ENCODE data around the gene TMEM53.

Gene TMEM53

DNA sequence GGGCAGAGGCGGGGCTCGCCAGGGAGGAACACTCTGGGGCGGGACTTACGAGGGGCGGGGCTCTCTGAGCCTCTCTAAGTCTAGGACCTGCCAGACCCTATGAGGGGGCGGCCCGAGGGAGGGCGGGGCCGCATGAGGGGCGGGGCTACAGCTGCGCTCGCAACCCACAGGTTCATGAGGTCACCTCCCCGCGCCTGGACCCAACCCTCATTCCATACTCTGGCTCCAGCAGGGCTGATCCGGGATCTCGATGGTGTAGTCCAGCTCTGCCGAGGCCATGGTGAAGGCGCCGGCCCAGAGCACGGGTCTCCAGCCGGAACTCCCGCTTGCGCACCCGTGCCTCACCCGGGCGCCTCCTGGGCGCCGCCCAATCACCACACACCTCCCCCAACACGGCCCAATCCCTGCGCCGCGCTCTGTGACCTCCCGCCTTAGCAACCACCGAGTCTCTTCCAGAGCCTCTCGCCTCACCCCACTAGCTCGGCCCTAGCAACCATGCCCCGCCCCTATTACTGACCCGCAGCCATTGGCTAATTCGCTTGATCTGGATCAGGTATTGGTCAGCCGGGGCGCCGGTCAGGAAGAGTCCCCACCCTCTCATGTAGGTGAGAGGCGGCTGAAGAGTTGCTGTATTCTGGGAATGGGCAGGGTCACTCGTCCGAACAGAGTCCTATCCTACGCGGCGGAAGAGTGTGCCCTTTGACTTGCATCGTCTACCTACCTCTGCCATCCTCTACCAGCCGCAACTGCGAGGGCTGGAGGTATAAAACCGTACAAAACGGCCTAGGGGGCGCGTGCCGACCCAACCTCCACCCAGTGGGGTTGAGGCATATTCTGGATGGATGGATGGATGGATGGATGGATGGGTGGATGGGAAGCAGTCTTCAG is at the start of gene TMEM53, which contains the start of gene ARMH1:
Gene TMEM53, minus strand, starts transcription at position 369 of the 888 bp plus-strand sequence. Its CDS starts 90 bp downstream, at position 279.
Gene ARMH1, plus strand, starts transcription at position 602 of the 888 bp plus-strand sequence. CDS start 14,984 bp downstream, outside the sequence.
- POLR2A ChIA-PET: interaction anchor here (0.6 to 3.3 kb wide), 17 partner anchors 9 to 270 kb away, joined by 3 to 17 read pairs (median 3); no protein-coding TSS in a partner anchor
- DNase-seq (ENCODE audit: extremely low spot score): peak; percentile 97
- CTCF ChIA-PET: interaction anchor here (0.6 to 1.3 kb wide), 3 partner anchors 21 to 1471 kb away, joined by 3 to 7 read pairs (median 4); no protein-coding TSS in a partner anchor
- TF ChIP-seq L3MBTL2 (conservative IDR thresholded peaks at IDR 0.05) (peak; percentile 77), FOXA1 (IDR thresholded peaks at IDR 0.05) (no peak), SP1 (IDR thresholded peaks at IDR 0.05) (no peak), ZNF384 (IDR thresholded peaks at IDR 0.05) (no peak), TARDBP (IDR thresholded peaks at IDR 0.05) (no peak), FOXM1 (IDR thresholded peaks at IDR 0.05; ENCODE audit: borderline replicate concordance) (no peak)
- TF ChIP-seq, protein P1, sequence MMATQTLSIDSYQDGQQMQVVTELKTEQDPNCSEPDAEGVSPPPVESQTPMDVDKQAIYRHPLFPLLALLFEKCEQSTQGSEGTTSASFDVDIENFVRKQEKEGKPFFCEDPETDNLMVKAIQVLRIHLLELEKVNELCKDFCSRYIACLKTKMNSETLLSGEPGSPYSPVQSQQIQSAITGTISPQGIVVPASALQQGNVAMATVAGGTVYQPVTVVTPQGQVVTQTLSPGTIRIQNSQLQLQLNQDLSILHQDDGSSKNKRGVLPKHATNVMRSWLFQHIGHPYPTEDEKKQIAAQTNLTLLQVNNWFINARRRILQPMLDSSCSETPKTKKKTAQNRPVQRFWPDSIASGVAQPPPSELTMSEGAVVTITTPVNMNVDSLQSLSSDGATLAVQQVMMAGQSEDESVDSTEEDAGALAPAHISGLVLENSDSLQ (IDR thresholded peaks at IDR 0.05): peak; percentile 100

DNA sequence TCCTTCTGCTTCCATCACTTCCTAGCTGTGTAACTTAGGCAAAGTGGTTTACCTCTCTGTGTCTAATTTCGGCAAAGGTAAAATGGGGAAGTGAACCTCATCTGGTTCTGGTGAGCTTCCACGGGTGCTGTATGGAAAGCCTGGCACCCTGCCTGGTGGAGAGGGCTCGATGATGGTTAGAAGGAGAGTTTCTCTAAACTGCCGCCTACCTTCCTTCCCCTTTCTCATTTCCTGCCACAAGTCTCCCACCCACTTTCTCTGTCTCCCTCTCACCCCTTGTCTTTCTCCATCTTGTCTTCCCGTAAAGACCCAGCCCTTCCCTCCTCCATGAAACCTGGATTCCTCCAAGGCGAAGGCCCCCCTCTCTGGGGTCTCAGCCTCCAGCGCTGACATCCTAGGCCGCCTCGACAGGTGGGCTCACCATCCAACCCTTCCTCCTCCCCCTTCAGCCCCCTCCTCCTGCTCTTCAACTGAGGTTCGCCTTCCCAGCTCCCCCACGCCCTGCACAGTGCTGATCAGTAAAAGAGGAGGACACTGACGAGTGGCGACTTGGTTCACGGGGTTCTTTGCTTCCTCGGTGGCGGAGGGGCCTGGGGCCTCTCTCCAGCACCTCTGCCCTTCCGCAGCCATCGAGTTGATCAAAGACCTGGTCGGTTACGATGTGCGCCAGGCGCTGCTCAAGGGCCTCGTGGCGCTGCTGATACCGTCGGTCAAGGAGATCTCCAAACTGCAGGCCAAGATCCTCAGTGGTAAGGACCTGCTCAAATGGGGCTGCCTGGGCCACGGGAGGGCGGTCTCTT is 49.4 kb upstream of the TMEM53 start:
- no peak for DNase-seq (ENCODE audit: extremely low spot score)
- CTCF ChIA-PET: no interaction called here
- POLR2A ChIA-PET: interaction anchor here (0.9 kb wide), 1 partner anchor 95 kb away, joined by 3 read pairs; no protein-coding TSS in a partner anchor
- TF ChIP-seq SP1 (IDR thresholded peaks at IDR 0.05) (no peak), CTBP1 (IDR thresholded peaks at IDR 0.05; ENCODE audit: borderline replicate concordance) (no peak), BHLHE40 (IDR thresholded peaks at IDR 0.05; ENCODE audit: borderline replicate concordance) (no peak), FOXA1 (IDR thresholded peaks at IDR 0.05) (no peak), NFRKB (IDR thresholded peaks at IDR 0.05) (no peak), HDGF (IDR thresholded peaks at IDR 0.05; ENCODE audit: borderline replicate concordance) (no peak), L3MBTL2 (conservative IDR thresholded peaks at IDR 0.05) (no peak), SUZ12 (IDR thresholded peaks at IDR 0.05) (no peak), TARDBP (IDR thresholded peaks at IDR 0.05) (no peak)

DNA sequence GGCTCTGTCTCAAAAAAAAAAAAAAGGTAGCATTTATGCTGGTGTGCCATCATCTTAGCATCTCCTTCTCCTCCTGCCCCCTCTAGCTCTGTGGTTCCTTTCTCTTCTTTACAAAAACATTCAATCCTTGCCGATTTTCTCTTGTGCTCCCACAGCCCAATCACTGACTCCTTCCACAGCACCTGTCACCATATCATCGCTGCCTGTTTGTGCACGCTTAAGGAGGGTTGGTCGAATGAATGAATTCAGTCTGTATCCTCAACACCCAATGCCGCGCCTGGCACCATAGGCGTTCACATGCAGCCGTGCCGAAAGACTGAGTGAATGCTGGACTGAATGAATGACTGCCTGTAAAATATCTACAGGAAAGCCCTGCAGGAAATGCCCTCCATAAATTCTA is 48.8 kb upstream of the TMEM53 start:
- POLR2A ChIA-PET: interaction anchor here (0.9 to 2.1 kb wide), 4 partner anchors 18 to 288 kb away, joined by 3 to 37 read pairs (median 11); partner anchors contain the start of genes HECTD3 and UROD
- no peak for DNase-seq (ENCODE audit: extremely low spot score)
- CTCF ChIA-PET: interaction anchor here (2.4 kb wide), 1 partner anchor 9 kb away, joined by 18 read pairs; the partner anchor contains the start of gene RNU5D-1
- TF ChIP-seq SP1 (IDR thresholded peaks at IDR 0.05): no peak
- TF ChIP-seq, protein P1 (IDR thresholded peaks at IDR 0.05): no peak
- TF ChIP-seq LEF1 (IDR thresholded peaks at IDR 0.05; ENCODE audit: borderline replicate concordance): no peak
- no peak for TF ChIP-seq NFRKB (IDR thresholded peaks at IDR 0.05)
- no peak for TF ChIP-seq ELF4 (IDR thresholded peaks at IDR 0.05)
- no peak for TF ChIP-seq CTBP1 (IDR thresholded peaks at IDR 0.05; ENCODE audit: borderline replicate concordance)
- TF ChIP-seq FOXA1 (IDR thresholded peaks at IDR 0.05): no peak
- no peak for TF ChIP-seq ARNT (IDR thresholded peaks at IDR 0.05)
- TF ChIP-seq HDGF (IDR thresholded peaks at IDR 0.05; ENCODE audit: borderline replicate concordance): no peak
- TF ChIP-seq TARDBP (IDR thresholded peaks at IDR 0.05): no peak
- no peak for TF ChIP-seq BHLHE40 (IDR thresholded peaks at IDR 0.05; ENCODE audit: borderline replicate concordance)
- no peak for TF ChIP-seq FOXK2 (IDR thresholded peaks at IDR 0.05)
- no peak for TF ChIP-seq L3MBTL2 (conservative IDR thresholded peaks at IDR 0.05)
- no peak for TF ChIP-seq FOXM1 (IDR thresholded peaks at IDR 0.05; ENCODE audit: borderline replicate concordance)
- TF ChIP-seq SUZ12 (IDR thresholded peaks at IDR 0.05): no peak

DNA sequence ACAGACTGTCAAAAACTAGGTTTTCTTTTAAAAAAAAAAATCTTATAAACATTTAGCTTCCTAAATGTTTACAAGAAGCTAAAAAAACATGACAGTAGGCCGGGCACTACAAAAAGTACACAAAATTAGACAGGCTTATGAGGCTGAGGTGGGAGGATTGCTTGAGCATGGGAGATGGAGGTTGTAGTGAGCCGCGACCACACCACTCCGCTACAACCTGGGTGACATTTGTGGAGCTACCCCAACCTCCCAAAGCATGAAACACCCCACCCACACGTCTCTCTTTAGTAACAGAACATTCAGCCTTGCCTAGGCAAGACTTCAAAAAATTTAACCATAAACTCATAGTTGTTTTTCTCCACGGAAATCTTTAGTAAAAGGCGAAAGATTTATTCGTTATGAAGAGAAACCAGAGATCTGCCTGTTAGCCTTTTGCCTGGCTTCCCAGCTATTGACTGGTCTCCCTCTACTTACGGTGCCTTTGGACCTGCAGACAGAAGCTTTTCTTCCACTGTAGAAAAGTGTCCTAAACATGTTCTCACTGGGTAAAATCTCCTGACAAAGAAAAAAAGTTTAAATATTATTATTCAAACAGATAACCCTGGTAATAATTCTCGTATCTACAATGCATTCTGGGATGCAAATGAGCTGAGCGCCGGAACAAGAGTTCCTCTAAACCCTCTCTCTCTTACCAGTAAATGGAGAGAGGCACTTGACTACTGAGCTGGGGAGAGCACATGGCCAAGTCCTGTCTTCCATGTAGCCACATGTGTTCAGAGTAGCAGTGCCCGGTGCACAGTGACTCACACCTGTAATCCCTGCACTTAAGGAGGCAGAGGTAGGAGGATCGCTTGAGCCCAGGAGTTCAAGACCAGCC is 47.4 kb upstream of the TMEM53 start:
- CTCF ChIA-PET: interaction anchor here (0.7 to 2.4 kb wide), 7 partner anchors 10 to 780 kb away, joined by 3 to 18 read pairs (median 3); partner anchors contain the start of genes PLK3 and RNU5D-1
- TF ChIP-seq ARNT (IDR thresholded peaks at IDR 0.05) (peak; percentile 67; the same call in 1 of the 2 replicates), L3MBTL2 (conservative IDR thresholded peaks at IDR 0.05) (peak; percentile 64), CTBP1 (IDR thresholded peaks at IDR 0.05; ENCODE audit: borderline replicate concordance) (peak; percentile 33; the same call in 1 of the 2 replicates), FOXM1 (IDR thresholded peaks at IDR 0.05; ENCODE audit: borderline replicate concordance) (peak; percentile 47; the same call in 1 of the 2 replicates), LEF1 (IDR thresholded peaks at IDR 0.05; ENCODE audit: borderline replicate concordance) (no peak; the same call in 1 of the 2 replicates), ZNF384 (IDR thresholded peaks at IDR 0.05) (peak; percentile 88; the same call in 1 of the 2 replicates), ELF4 (IDR thresholded peaks at IDR 0.05) (peak; percentile 100), TARDBP (IDR thresholded peaks at IDR 0.05) (peak; percentile 80), HDGF (IDR thresholded peaks at IDR 0.05; ENCODE audit: borderline replicate concordance) (no peak), SUZ12 (IDR thresholded peaks at IDR 0.05) (peak; percentile 68), NFRKB (IDR thresholded peaks at IDR 0.05) (peak; percentile 94), BHLHE40 (IDR thresholded peaks at IDR 0.05; ENCODE audit: borderline replicate concordance) (peak; percentile 69), FOXA1 (IDR thresholded peaks at IDR 0.05) (no peak), FOXK2 (IDR thresholded peaks at IDR 0.05) (peak; percentile 90), SP1 (IDR thresholded peaks at IDR 0.05) (no peak; the same call in 1 of the 2 replicates)
- TF ChIP-seq, protein P1 (IDR thresholded peaks at IDR 0.05): peak; percentile 52
- DNase-seq (ENCODE audit: extremely low spot score): peak; percentile 80
- POLR2A ChIA-PET: interaction anchor here (0.6 to 6.6 kb wide), 77 partner anchors 9 to 861 kb away, joined by 3 to 135 read pairs (median 5); partner anchors contain the start of genes ARMH1, BEST4, BTBD19 and DMAP1
